Measurements from ENCODE around the gene NADSYN1.

GRCh38 chr11:71485063-71485399, 32.0 kb downstream of the NADSYN1 start:
- TF ChIP-seq CREB1 (IDR thresholded peaks at IDR 0.05; ENCODE audit: low read depth) = no peak
- TF ChIP-seq RAD21 (IDR thresholded peaks at IDR 0.05; ENCODE audit: low read depth) = no peak
- TF ChIP-seq REST (IDR thresholded peaks at IDR 0.05; ENCODE audit: low read depth) = no peak
- no peak for TF ChIP-seq USF1 (IDR thresholded peaks at IDR 0.05)

Data from Ishikawa (cell line).